Mucosa of gallbladder (tissue), 1 donor: ENCODE data around the gene ZNF440. TPM values are rescaled to one million over a fixed set of nuclear protein-coding genes. Genes with fewer than 3 reads are reported as not detected.
"Not testable (repeated sequence)": the region's sequence is repeated elsewhere in the genome, so short reads cannot be mapped to it uniquely, and the experiment has no call there.

Experiments used
- DNase-seq: peaks from one replicate; pipeline ENCODE4 v3.0.0-alpha.2; 2020; ENCODE audit warnings: low spot score
- total RNA-seq: library from RNA; stranded (reverse); gene quantifications from one replicate; pipeline ENCODE4 v1.2.1, GENCODE V29; 2021
- donor health status: DM: no; HTN: no; CAD: no.

The ZNF440 gene
- total RNA-seq, 1 donor from 2014 or later: 14.1 TPM

DNA sequence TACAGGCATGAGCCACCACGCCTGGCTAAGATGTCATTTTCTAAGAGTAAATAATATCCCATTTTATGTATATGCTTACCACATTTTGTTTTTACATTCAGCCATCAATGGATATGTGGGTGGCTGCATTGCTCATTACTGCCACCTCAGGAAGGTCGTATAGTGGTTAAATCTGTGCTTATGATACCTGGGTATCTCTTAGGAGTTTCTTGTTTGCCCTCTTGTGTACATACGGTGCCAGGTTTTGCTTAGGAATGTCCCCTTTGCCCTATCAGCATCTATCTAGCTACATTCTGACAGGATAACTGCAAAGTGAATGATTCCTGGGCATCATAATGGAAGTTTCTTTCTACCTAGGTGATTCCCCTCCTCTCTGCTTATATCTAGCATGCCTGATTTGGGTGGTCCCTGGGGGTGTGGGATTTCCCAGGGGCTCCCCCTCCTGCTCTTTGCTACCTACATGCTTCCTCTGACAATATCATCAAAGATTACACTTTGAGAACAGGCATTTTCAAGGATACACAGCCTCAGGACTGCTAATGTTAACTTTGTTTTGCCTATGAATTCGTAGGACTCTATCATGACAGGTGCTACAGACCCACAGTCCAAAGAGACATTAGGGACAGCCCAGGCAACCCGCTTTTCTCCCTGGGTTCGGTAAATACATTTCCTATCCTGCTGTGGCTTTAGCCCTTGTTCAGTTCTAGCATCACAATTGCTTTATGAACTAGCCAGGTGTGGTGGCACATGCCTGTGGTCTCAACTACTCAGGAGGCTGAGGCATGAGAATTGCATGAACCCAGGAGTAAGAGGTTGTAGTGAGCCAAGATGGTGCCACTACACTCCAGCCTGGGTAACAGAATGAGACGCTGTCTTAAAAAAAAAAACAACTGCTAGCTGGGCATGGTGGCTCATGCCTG lies 15.1 kb downstream of the ZNF440 start:
- not testable (repeated sequence) for DNase-seq

DNA sequence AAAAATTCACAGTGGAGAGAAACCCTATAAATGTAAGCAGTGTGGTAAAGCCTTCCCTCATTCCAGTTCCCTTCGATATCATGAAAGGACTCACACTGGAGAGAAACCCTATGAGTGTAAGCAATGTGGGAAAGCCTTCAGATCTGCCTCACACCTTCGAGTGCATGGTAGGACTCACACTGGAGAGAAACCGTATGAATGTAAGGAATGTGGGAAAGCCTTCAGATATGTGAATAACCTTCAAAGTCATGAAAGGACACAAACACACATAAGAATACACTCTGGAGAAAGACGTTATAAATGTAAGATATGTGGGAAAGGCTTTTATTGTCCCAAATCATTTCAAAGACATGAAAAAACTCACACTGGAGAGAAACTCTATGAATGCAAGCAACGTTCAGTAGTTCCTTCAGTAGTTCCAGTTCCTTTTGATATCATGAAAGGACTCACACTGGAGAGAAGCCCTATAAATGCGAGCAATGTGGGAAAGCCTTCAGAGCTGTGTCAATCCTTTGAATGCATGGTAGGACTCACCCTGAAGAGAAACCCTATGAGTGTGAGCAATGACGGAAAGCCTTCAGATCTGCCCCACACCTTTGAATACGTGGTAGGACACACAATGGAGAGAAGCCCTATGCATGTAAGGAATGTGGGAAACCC lies 18.3 kb downstream of the ZNF440 start:
- DNase-seq: no peak

DNA sequence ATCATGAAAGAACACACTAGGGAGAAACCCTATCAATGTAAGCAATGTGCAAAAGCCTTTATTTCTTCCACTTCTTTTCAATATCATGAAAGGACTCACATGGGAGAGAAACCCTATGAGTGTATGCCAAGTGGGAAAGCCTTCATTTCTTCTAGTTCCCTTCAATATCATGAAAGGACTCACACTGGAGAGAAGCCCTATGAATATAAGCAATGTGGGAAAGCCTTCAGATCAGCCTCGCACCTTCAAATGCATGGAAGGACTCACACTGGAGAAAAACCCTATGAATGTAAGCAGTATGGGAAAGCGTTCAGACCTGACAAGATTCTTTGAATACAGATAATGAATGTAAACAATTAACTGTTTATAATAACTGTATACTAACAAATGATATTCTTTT lies 19.5 kb downstream of the ZNF440 start:
- no peak for DNase-seq

DNA sequence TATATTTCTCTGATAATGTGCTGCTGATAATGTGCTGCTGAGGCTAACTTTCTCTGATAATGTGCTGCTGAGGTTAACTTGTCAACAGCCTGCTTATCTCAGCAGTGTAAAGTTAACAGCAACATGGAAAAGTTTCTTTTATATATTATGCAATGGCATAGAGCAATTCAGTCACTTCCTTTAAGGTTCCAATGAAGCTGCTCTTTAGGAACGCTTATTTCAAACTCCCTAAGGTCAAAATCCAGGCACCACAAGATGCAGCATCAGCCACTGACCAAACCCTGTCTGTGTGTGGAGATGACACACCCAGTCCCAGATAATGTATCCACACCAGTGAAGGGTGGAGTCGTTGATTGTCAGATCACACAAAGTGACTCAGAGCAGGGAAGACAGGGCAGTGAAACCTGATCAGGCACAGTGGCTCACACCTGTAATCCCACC lies 21.6 kb downstream of the ZNF440 start:
- not testable (repeated sequence) for DNase-seq

DNA sequence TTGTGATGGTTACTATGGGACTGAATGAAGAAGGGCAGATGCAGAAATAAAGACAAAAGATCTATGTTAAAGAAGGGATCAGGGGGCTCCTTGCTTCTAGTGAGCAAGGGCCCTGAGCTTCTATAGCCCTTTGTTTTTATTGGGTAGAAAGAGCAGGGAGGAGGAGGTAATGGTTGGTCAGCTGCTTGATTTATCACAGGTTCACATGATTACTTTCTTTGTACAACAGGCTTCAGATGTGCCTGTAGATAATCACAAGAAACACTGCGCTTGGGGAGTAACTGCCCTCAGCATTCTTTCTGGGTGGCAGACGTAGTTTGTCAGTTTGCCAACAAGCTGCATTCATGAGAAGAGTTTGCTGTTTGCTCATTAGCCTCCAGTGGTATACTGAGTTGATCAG lies 29.6 kb downstream of the ZNF440 start:
- DNase-seq: no peak

DNA sequence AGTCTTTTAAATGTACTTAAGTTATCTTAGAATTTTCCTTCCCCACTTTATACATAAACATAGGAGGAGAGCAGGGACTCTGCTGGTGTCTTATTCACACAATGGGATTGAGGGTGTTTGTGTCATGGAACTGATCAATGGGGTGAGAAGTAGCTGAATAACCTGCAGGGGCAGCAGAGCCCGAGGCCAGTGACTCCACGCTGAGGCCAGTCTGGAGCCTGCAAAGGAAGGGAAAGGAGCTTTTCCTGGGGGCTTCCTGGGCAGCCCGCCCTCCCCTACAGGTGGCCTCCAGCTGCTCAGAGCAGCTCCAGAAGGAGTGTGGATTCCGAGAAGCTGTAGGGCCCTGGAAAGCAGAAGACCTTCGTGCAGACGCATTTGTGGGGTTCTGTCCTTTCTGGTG lies 33.5 kb downstream of the ZNF440 start:
- DNase-seq: not testable (repeated sequence)

DNA sequence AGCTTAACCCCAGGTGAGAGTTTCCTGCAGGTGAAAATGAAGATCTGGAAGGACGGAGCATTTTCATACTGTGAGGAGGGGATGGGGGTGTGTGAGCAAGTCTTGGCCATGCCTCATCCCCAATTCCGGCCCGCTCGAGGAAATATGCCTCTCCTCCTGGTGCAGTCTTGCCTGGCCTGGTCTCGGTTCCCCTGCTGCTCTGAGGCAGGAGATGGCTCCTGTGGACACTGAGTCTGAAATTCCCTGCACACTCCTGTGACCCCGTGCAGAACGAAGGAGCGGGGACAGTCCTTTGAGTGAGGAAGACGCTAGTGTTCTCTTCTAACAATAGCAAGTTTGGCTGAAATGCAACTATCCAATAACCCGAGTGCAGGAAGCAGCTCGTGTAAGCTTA lies 34.1 kb downstream of the ZNF440 start:
- DNase-seq: no peak

DNA sequence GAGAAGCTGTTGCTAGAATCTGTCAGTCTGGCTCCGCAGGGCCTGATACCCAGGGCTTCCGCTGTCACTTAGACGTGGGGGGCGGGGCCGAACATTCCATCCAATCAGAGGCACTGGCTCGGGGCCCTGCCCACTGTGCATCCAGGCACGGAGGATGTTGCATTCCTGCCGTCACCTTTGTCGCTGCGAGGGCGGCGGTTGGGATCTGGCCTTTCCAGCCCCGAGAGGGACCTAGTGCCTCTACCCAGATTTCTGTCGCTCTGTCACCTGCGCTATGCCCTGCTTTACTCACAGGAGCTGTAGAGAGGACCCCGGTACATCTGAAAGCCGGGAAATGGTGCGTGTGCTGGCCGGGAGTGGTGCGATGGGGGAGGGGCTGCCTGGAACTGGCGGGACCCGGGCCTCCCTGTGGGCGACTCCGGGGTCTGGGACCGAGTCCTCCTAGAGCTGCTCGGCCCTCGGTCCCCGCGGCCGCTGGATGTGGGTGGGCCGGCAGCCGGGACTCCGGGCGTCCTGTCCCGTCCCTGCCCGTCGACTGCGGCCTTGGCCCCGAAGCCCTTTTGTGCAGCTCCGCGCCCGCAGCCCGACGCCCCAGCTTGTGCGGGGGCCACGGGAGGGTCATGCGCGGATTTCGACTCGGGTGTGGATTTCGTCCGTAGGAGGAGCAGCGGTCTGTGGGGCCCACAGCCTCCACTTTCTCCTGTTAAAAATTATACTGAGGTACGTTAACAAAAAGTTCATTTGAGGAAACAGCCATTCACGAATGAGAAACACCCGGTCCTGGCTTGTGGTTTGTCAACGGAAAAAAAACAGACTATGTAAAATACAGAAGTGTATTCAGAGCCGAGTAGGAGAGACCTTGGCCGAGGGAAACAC lies 34.8 kb downstream of the ZNF440 start, which contains the start of gene ZNF439:
Gene ZNF439, plus strand, starts transcription at position 133 of the 876 bp plus-strand sequence. Its CDS starts 142 bp downstream, at position 275.
- peak; percentile 96 for DNase-seq

DNA sequence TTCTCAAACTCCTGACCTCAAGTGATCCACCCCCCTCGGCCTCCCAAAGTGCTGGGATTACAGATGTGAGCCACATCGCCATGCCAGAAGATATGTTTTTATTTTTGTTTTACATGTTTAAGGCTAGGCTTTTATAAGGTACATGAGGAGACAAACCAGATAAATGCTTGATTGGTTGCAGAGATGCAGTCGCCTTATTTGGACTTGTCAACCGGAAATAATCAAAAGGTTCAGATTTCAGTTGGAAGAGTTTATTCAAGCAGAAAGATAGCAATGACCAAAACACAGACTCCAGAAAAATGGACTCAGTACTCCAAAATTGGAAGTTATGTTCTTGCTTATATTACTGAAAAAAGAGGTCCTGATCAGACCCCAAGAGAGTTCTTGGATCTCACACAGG lies 36.2 kb downstream of the ZNF440 start:
- DNase-seq: not testable (repeated sequence)

DNA sequence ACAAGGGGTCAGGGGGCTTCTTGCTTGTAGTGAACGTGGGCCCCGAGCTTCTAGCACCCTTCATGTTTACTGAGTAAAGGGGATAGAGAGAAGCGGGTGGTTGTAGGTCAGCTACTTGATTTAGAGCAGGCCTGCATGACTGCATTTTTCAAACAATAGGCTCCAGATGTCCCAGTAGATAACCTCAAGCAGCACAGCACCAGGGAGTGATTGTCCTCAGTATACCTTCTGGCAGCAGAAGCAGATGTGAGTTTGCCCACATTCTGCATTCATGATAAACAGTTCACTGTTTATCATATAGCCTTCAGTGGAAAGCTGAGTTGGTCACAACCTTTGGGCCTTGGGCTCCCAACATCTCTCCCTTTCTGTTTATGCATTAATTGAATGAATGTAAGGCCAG lies 39.3 kb downstream of the ZNF440 start:
- no peak for DNase-seq

DNA sequence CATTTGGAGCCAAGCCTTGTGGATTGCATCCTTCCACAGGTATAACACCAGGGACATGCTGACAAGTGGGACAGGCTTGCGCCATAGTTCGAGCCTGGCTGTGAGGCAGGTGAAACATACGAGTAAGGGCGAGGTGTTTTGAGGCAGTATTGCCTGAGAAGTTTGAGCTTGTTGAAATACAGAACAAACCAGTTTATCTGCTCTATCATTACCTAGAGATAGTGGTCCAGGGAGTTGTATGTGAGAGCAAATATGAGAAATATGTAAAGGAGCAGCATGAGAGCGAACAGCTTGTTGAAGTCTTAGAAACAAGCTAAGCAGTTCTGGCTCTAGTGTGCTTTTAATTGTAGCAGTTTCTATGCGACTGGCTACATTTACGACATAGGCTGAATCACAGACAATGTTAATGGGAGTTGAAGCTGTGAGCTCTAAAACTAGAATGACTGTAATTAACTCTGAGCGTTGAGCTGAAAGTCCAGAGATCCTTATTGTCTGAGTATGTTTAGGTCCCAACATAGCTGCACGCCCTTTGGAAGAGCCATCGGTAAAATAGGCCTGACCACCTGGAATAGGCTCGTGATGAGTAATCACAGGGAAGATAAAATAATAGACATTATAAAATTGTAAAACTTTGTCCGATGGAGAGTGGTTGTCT lies 42.6 kb downstream of the ZNF440 start:
- DNase-seq: no peak

DNA sequence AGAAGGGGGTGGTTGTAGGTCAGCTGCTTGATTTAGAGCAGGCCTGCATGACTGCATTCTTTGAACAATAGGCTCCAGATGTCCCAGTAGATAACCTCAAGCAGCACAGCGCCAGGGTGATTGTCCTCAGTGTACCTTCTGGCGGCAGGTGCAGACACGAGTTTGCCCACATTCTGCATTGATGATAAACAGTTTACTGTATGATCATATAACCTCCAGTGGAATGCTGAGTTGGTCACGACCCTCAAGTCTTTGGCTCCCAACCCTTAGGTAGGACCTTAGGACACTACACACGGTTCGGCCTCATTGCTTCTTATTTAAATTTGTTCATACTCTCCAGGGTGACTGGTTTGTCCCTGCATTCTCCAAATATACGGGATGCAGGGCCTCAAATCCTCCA lies 46.6 kb downstream of the ZNF440 start:
- no peak for DNase-seq

DNA sequence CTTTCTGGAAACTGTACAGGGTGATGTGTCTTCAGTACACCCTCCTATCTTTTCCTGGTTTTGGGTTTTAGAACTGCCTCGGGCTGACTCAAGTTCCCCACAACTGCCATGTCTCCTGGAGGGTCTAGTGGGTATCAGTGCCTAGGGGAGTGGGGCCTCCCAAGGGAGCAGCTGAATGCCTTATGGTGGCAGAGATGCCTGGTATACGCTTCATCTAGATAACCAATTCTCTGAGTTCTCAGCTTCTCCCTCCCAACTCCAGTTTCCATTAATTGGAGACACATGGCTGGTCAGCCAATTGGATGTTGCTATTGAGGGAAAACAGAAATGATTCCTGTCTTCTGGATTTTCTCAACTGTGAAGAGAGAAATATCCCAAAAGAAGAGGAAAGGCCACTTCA lies 47.2 kb downstream of the ZNF440 start:
- DNase-seq: no peak

DNA sequence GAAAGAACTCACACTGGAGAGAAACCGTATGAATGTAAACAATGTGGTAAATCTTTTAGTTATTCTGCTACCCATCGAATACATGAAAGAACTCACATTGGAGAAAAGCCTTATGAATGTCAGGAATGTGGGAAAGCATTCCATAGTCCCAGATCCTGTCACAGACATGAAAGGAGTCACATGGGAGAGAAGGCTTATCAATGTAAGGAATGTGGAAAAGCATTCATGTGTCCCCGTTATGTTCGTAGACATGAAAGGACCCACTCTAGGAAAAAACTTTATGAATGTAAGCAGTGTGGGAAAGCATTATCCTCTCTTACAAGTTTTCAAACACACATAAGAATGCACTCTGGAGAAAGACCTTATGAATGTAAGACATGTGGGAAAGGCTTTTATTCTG lies 53.7 kb downstream of the ZNF440 start:
- not testable (repeated sequence) for DNase-seq

DNA sequence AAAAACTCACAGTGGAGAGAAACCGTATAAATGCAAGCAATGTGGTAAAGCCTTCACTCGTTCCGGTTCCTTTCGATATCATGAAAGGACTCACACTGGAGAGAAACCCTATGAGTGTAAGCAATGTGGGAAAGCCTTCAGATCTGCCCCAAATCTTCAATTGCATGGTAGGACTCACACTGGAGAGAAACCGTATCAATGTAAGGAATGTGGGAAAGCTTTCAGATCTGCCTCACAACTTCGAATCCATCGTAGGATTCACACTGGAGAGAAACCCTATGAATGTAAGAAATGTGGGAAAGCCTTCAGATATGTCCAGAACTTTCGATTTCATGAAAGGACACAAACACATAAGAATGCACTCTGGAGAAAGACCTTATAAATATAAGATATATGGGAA lies 54.1 kb downstream of the ZNF440 start:
- DNase-seq: no peak

DNA sequence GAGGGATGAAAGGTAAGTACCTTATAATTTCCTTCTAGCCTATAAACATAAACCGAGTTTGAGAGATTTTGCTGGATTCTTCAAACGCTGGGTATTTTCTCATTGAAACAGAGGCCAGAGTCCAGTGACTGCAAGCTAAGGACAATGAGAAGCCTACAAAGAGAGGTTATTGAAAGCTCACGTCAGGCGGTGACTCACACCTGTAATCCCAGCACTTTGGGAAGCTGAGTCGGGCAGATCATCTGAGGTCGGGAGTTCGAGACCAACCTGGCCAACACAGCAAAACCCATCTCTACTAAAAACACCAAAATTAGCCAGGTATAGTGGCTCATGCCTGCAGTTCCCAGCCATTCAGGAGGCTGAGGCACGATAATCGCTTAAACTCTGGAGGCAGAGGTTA lies 58.6 kb downstream of the ZNF440 start:
- DNase-seq: no peak

DNA sequence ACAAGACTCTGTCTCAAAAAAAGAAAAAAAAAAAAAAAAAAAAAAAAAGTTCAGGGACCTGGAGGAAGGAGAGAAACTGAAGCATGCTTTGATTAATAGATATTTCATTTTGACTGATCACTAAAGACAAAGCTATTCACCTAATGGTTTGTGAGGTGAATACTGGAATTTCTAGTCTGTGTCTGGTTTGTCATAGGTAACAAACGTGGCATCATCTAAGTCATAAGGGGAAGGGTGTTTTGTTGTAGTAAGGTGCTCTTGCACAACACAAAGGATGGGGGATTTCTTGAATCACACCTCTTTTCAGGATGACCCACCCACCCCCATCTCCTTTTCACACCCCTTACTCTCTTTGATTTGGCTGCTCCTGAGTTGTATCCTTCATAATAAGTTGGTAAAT lies 59.7 kb downstream of the ZNF440 start:
- no peak for DNase-seq

DNA sequence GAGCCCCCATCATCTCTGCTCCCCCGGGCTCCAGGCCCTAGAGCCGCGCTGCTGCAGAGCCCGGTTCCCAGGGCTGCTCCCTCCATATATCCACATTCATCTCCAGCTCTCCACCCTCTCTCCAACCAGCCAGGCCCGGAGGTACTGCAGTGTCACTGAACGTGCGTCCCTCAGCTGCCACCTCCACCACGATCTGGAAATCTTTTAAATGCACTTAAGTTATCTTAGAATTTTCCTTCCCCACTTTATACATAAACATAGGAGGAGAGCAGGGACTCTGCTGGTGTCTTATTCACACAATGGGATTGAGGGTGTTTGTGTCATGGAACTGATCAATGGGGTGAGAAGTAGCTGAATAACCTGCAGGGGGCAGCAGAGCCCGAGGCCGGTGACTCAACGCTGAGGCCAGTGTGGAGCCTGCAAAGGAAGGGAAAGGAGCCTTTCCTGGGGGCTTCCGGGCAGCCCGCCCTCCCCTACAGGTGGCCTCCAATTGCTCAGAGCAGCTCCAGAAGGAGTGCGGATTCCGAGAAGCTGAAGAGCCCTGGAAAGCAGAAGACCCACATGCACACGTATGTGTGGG lies 65.7 kb downstream of the ZNF440 start:
- DNase-seq: not testable (repeated sequence)

DNA sequence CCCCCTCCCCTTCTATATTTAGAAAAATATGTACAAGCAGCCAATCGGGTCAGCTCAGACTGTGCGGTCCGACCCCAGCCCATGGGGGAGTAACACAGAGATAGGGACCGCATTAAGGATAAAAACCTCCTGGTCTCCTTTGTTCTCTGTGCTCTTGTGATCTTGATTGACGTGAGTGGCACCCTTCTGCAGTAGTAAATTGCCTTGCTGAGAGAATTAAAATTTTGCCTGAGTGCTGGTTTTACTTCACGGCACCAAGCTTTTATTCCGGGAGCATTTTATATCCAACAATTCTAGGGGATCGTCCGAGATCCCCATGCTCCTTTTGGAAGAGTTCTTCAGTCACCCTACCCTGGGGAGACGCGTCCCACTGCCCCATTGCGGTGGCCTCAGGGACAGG lies 66.5 kb downstream of the ZNF440 start:
- no peak for DNase-seq

DNA sequence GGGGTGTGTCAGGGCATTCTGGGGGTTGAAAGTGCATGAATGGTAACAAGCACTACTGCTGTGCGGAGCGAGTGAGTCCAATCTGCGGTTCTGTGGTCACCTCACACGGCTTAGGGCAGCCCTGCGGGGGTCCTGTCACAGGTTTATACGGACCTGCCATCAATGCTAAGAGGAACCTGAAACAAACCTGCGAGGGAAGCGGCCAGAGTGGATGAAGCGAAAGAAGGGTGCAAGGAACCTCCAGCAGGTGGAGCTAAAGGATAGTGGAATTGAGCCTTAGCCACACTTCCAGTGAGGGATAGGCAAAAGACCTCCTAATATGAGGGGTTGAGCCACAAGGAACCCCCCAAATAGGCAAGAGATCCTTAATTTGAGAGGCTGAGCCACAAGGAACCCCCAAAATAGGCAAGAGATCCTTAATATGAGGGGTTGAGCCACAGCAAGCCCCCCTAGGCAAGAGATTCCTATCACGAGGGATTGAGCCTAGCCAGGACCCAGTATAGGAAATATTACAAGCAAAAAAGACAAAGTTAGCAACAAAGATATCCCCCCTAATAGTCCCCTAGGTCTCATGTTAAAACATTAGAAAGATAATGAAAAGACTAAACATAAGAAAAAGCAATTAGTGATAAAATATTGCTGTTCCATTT lies 67.2 kb downstream of the ZNF440 start:
- peak; percentile 64 for DNase-seq

DNA sequence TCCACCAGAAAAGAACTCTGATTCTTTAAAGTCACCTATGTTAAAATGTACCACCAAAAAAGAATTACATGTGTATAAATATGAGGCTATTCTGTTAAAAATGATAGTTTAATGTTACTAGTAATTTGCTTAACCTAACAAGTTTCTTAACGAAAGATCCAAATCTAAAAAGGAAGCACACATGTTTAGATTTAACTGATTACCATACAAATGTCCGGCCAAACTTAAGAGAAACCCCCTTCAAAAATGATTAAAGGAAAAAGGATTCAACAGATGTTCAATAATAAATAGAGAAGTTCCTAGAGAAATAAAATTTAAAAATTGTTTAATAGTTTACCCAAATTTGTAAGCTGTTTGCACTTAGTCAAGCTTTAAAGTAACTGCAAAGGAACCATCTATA lies 68.5 kb downstream of the ZNF440 start:
- no peak for DNase-seq
